ENCODE results near the gene SYT1.

GRCh38 chr12:79233341-79233781, 368.8 kb downstream of the SYT1 start:
- no peak for TF ChIP-seq CTCF (conservative IDR thresholded peaks at IDR 0.05; ENCODE audit: low read depth, low read length)
- TF ChIP-seq EZH2 (IDR thresholded peaks at IDR 0.05; ENCODE audit: borderline replicate concordance, low read depth, low read length, poor library complexity, severe bottlenecking) = no peak

Measured in A673 (cell line).